ENCODE measurements around the gene LYST.

- TF ChIP-seq USF2 (IDR thresholded peaks at IDR 0.05; ENCODE audit: low read depth, low read length) (no peak), RAD21 (IDR thresholded peaks at IDR 0.05; ENCODE audit: low read length) (no peak), CEBPB (IDR thresholded peaks at IDR 0.05; ENCODE audit: low read depth, low read length) (no peak), POLR2A (IDR thresholded peaks at IDR 0.05; ENCODE audit: low read depth, low read length) (no peak), SMC3 (IDR thresholded peaks at IDR 0.05; ENCODE audit: low read depth, low read length) (no peak), MXI1 (IDR thresholded peaks at IDR 0.05; ENCODE audit: borderline replicate concordance, low read depth, low read length) (no peak), MAZ (IDR thresholded peaks at IDR 0.05; ENCODE audit: borderline replicate concordance, low read depth, low read length) (no peak), RCOR1 (IDR thresholded peaks at IDR 0.05; ENCODE audit: insufficient replicate concordance, low read length) (no peak), FOS (IDR thresholded peaks at IDR 0.05; ENCODE audit: low read depth, low read length) (no peak), RFX5 (IDR thresholded peaks at IDR 0.05; ENCODE audit: low read depth, low read length) (no peak), NFE2L2 (IDR thresholded peaks at IDR 0.05; ENCODE audit: low read depth, low read length) (no peak), CHD1 (IDR thresholded peaks at IDR 0.05; ENCODE audit: low read depth, low read length) (no peak)
- TF ChIP-seq, protein P1, sequence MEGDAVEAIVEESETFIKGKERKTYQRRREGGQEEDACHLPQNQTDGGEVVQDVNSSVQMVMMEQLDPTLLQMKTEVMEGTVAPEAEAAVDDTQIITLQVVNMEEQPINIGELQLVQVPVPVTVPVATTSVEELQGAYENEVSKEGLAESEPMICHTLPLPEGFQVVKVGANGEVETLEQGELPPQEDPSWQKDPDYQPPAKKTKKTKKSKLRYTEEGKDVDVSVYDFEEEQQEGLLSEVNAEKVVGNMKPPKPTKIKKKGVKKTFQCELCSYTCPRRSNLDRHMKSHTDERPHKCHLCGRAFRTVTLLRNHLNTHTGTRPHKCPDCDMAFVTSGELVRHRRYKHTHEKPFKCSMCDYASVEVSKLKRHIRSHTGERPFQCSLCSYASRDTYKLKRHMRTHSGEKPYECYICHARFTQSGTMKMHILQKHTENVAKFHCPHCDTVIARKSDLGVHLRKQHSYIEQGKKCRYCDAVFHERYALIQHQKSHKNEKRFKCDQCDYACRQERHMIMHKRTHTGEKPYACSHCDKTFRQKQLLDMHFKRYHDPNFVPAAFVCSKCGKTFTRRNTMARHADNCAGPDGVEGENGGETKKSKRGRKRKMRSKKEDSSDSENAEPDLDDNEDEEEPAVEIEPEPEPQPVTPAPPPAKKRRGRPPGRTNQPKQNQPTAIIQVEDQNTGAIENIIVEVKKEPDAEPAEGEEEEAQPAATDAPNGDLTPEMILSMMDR (conservative IDR thresholded peaks at IDR 0.05; ENCODE audit: low read depth, low read length) = no peak
Observed at GRCh38 chr1:235649368-235650163, 217.1 kb downstream of the LYST start, which contains the start of gene GNG4.

Data from IMR-90 (cell line).